Measurements from ENCODE around the gene MTM1.

Gene MTM1

GRCh38 chrX:150587585-150588503, 19.4 kb downstream of the MTM1 start:
- Histone ChIP-seq H3K27ac (no peak overlapping the region), H3K4me3 (no peak overlapping the region)

- H3K27ac ChIP-seq: no peak overlapping the region
- no peak overlapping the region for H3K4me3 ChIP-seq
Measured at GRCh38 chrX:150594584-150594983, 26.2 kb downstream of the MTM1 start.

- Histone ChIP-seq H3K4me3 (no peak overlapping the region), H3K27ac (no peak overlapping the region)
Measured at GRCh38 chrX:150599226-150599625, 30.8 kb downstream of the MTM1 start.

GRCh38 chrX:150602296-150602695, 33.9 kb downstream of the MTM1 start:
- no peak overlapping the region for H3K4me3 ChIP-seq
- no peak overlapping the region for H3K27ac ChIP-seq

GRCh38 chrX:150602743-150603142, 34.3 kb downstream of the MTM1 start:
- no peak overlapping the region for H3K27ac ChIP-seq
- no peak overlapping the region for H3K4me3 ChIP-seq

- H3K4me3 ChIP-seq: no peak overlapping the region
- H3K27ac ChIP-seq: no peak overlapping the region
Measured at GRCh38 chrX:150605603-150606002, 37.2 kb downstream of the MTM1 start.

GRCh38 chrX:150607201-150607600, 38.8 kb downstream of the MTM1 start:
- Histone ChIP-seq H3K27ac (no peak overlapping the region), H3K4me3 (no peak overlapping the region)

GRCh38 chrX:150610043-150610442, 41.6 kb downstream of the MTM1 start:
- H3K4me3 ChIP-seq: no peak overlapping the region
- no peak overlapping the region for H3K27ac ChIP-seq

- Histone ChIP-seq H3K4me3 (no peak overlapping the region), H3K27ac (no peak overlapping the region)
Measured at GRCh38 chrX:150610446-150610845, 42.0 kb downstream of the MTM1 start.

- Histone ChIP-seq H3K4me3 (no peak overlapping the region), H3K27ac (no peak overlapping the region)
Measured at GRCh38 chrX:150615356-150615755, 46.9 kb downstream of the MTM1 start.

GRCh38 chrX:150616179-150616862, 47.9 kb downstream of the MTM1 start:
- H3K27ac ChIP-seq: no peak overlapping the region
- H3K4me3 ChIP-seq: no peak overlapping the region

- H3K27ac ChIP-seq: no peak overlapping the region
- H3K4me3 ChIP-seq: no peak overlapping the region
Measured at GRCh38 chrX:150616863-150617198, 48.4 kb downstream of the MTM1 start.

GRCh38 chrX:150621652-150622051, 53.2 kb downstream of the MTM1 start:
- no peak overlapping the region for H3K4me3 ChIP-seq
- H3K27ac ChIP-seq: no peak overlapping the region

- H3K4me3 ChIP-seq: no peak overlapping the region
- H3K27ac ChIP-seq: no peak overlapping the region
Measured at GRCh38 chrX:150623583-150623982, 55.2 kb downstream of the MTM1 start.

- Histone ChIP-seq H3K27ac (no peak overlapping the region), H3K4me3 (no peak overlapping the region)
Measured at GRCh38 chrX:150625097-150625496, 56.7 kb downstream of the MTM1 start.

GRCh38 chrX:150625875-150626274, 57.5 kb downstream of the MTM1 start:
- Histone ChIP-seq H3K4me3 (no peak overlapping the region), H3K27ac (no peak overlapping the region)

- H3K27ac ChIP-seq: no peak overlapping the region
- H3K4me3 ChIP-seq: no peak overlapping the region
Measured at GRCh38 chrX:150627957-150628356, 59.5 kb downstream of the MTM1 start.

- Histone ChIP-seq H3K27ac (no peak overlapping the region), H3K4me3 (no peak overlapping the region)
Measured at GRCh38 chrX:150635952-150636351, 67.5 kb downstream of the MTM1 start.

GRCh38 chrX:150642423-150642822, 74.0 kb downstream of the MTM1 start:
- H3K4me3 ChIP-seq: no peak overlapping the region
- H3K27ac ChIP-seq: no peak overlapping the region

- no peak overlapping the region for H3K4me3 ChIP-seq
Measured at GRCh38 chrX:150643271-150643670, 74.8 kb downstream of the MTM1 start.

GRCh38 chrX:150643958-150644357, 75.5 kb downstream of the MTM1 start:
- Histone ChIP-seq H3K4me3 (no peak overlapping the region), H3K27ac (no peak overlapping the region)

More at GRCh38 chrX:150643271-150643670, 74.8 kb downstream of the MTM1 start:
- no peak overlapping the region for H3K27ac ChIP-seq

Data from skin epidermis (tissue), 12 donors.